Smooth muscle cell of the brain vasculature (primary cell): ENCODE results near the gene FAM120B.
"Not testable (repeated sequence)": the region's sequence is repeated elsewhere in the genome, so short reads cannot be mapped to it uniquely, and the experiment has no call there.

Source experiments
- DNase-seq: peaks from one replicate; pipeline ENCODE4 v3.0.0-alpha.2; 2012; ENCODE audit warnings: low read depth, low spot score

FAM120B gene

GRCh38 chr6:170385506-170385905 lies 78.9 kb downstream of the FAM120B start:
- DNase-seq, result no peak

- no peak for DNase-seq
These were observed 81.6 kb downstream of the FAM120B start for GRCh38 chr6:170388113-170388512.

GRCh38 chr6:170393033-170393432 lies 86.5 kb downstream of the FAM120B start:
- no peak for DNase-seq

GRCh38 chr6:170393807-170394399 lies 87.3 kb downstream of the FAM120B start:
- DNase-seq, result no peak

GRCh38 chr6:170394980-170395379 lies 88.4 kb downstream of the FAM120B start:
- no peak for DNase-seq

GRCh38 chr6:170398743-170399369 lies 92.3 kb downstream of the FAM120B start:
- DNase-seq, result not testable (repeated sequence)

GRCh38 chr6:170399955-170400558 lies 93.5 kb downstream of the FAM120B start:
- DNase-seq, result not testable (repeated sequence)

- DNase-seq, result no peak
These were observed 95.9 kb downstream of the FAM120B start for GRCh38 chr6:170402318-170403040.

GRCh38 chr6:170403451-170403850 lies 96.9 kb downstream of the FAM120B start:
- no peak for DNase-seq

GRCh38 chr6:170404036-170404435 lies 97.5 kb downstream of the FAM120B start:
- no peak for DNase-seq

- DNase-seq, result no peak
These were observed 98.1 kb downstream of the FAM120B start for GRCh38 chr6:170404697-170405096.

- no peak for DNase-seq
These were observed 98.9 kb downstream of the FAM120B start for GRCh38 chr6:170405311-170405975.

- DNase-seq, result no peak
These were observed 100.6 kb downstream of the FAM120B start for GRCh38 chr6:170407200-170407599.

GRCh38 chr6:170407932-170408331 lies 101.4 kb downstream of the FAM120B start:
- no peak for DNase-seq

- not testable (repeated sequence) for DNase-seq
These were observed 103.2 kb downstream of the FAM120B start for GRCh38 chr6:170409746-170410145.

- no peak for DNase-seq
These were observed 103.7 kb downstream of the FAM120B start for GRCh38 chr6:170410241-170410640.

GRCh38 chr6:170415318-170415717 lies 108.8 kb downstream of the FAM120B start:
- no peak for DNase-seq

- no peak for DNase-seq
These were observed 109.7 kb downstream of the FAM120B start for GRCh38 chr6:170416303-170416702.

- DNase-seq, result no peak
These were observed 110.5 kb downstream of the FAM120B start for GRCh38 chr6:170416959-170417606.

GRCh38 chr6:170417881-170418280 lies 111.3 kb downstream of the FAM120B start:
- DNase-seq, result no peak

GRCh38 chr6:170420283-170420682 lies 113.7 kb downstream of the FAM120B start:
- no peak for DNase-seq
